WTC11 (cell line): ENCODE results near the gene SLAMF6.

Experiments
- ATF3 ChIP-seq: sonication (generic); formaldehyde crosslinking; conservative IDR thresholded peaks from 2 replicates; pipeline ENCODE4 v1.8.1; 2022; ENCODE audit warnings: mild to moderate bottlenecking, missing genetic modification reagents
- ATF6 ChIP-seq: sonication (generic); formaldehyde crosslinking; IDR thresholded peaks from 2 replicates; pipeline ENCODE4 v1.8.1; 2023; ENCODE audit warnings: mild to moderate bottlenecking, missing genetic modification reagents
- CBFB ChIP-seq: sonication (generic); formaldehyde crosslinking; IDR thresholded peaks from 2 replicates; pipeline ENCODE4 v1.8.1; 2022; ENCODE audit warnings: mild to moderate bottlenecking, low read depth, missing genetic modification reagents
- CTCF ChIP-seq: fragments of 200-600 bp; IDR thresholded peaks from 2 replicates; pipeline ENCODE4 v1.8.0; 2022; ENCODE audit warnings: antibody characterized with exemption
- E2F1 ChIP-seq: sonication (generic); formaldehyde crosslinking; IDR thresholded peaks from 2 replicates; pipeline ENCODE4 v1.8.0; 2022; ENCODE audit warnings: mild to moderate bottlenecking, missing genetic modification reagents
- IRF1 ChIP-seq: sonication (generic); formaldehyde crosslinking; IDR thresholded peaks from 2 replicates; pipeline ENCODE4 v1.8.0; 2023; ENCODE audit warnings: missing genetic modification reagents
- MYBL2 ChIP-seq: sonication (generic); formaldehyde crosslinking; IDR thresholded peaks from 2 replicates; pipeline ENCODE4 v1.8.1; 2023; ENCODE audit warnings: mild to moderate bottlenecking, moderate library complexity, missing genetic modification reagents
- NR2C2 ChIP-seq: sonication (generic); formaldehyde crosslinking; IDR thresholded peaks from 2 replicates; pipeline ENCODE4 v1.8.0; 2022; ENCODE audit warnings: mild to moderate bottlenecking, missing genetic modification reagents
- SP1 ChIP-seq: sonication (generic); formaldehyde crosslinking; conservative IDR thresholded peaks from 2 replicates; pipeline ENCODE4 v1.8.1; 2022; ENCODE audit warnings: missing genetic modification reagents
- USF1 ChIP-seq: sonication (generic); formaldehyde crosslinking; IDR thresholded peaks from 2 replicates; pipeline ENCODE4 v1.8.0; 2022; ENCODE audit warnings: mild to moderate bottlenecking, missing genetic modification reagents

- TF ChIP-seq USF1 = no peak
- TF ChIP-seq CTCF = no peak
- no peak for TF ChIP-seq ATF6 (CRISPR knock-in tag)
- TF ChIP-seq SP1 = no peak
- no peak for TF ChIP-seq MYBL2 (CRISPR knock-in tag)
- TF ChIP-seq IRF1 (CRISPR knock-in tag) = no peak
- TF ChIP-seq CBFB (CRISPR knock-in tag) = no peak
- no peak for TF ChIP-seq E2F1 (CRISPR knock-in tag)
- no peak for TF ChIP-seq NR2C2 (CRISPR knock-in tag)
- no peak for TF ChIP-seq ATF3 (CRISPR knock-in tag)
Observed at GRCh38 chr1:160500321-160500990, 22.6 kb downstream of the SLAMF6 start.
